Central memory CD8-positive, alpha-beta T cell (primary cell): ENCODE data around the gene MSMB.
A peak's percentile ranks its signal among the peaks of the same experiment; 100 is the strongest.

Experiments
- ATAC-seq: fragments of 150-1000 bp; cut with Tn5 transposase; replicated peaks from 2 replicates; pipeline ENCODE4 v1.10.0; 2022; ENCODE audit warnings: mild to moderate bottlenecking, moderate FRiP score, moderate number of reproducible peaks; ENCODE audit not compliant: poor library complexity, severe bottlenecking; ENCODE audit errors: extremely low read depth
- DNase-seq, 2 donors: peaks; one replicate each; pipeline ENCODE4 v3.0.0; 2021; ENCODE audit warnings: low spot score in 2 of 2
- H3K27ac Mint-ChIP-seq: one replicate; pipeline ENCODE4 v1.8.0; 2022; ENCODE audit warnings: low read depth, mild to moderate bottlenecking, moderate library complexity, mixed read lengths
- H3K27me3 Mint-ChIP-seq: one replicate; pipeline ENCODE4 v1.8.0; 2022; ENCODE audit warnings: mixed read lengths
- H3K36me3 Mint-ChIP-seq: one replicate; pipeline ENCODE4 v1.8.0; 2022; ENCODE audit warnings: mild to moderate bottlenecking, moderate library complexity, mixed read lengths; ENCODE audit not compliant: insufficient read depth
- H3K4me1 Mint-ChIP-seq: one replicate; pipeline ENCODE4 v1.8.0; 2022; ENCODE audit warnings: mixed read lengths
- H3K4me3 Mint-ChIP-seq: one replicate; pipeline ENCODE4 v1.8.0; 2022; ENCODE audit warnings: mild to moderate bottlenecking, moderate library complexity, mixed read lengths
- H3K9me3 Mint-ChIP-seq: one replicate; pipeline ENCODE4 v1.8.0; 2022; ENCODE audit warnings: mixed read lengths

MSMB gene

DNA sequence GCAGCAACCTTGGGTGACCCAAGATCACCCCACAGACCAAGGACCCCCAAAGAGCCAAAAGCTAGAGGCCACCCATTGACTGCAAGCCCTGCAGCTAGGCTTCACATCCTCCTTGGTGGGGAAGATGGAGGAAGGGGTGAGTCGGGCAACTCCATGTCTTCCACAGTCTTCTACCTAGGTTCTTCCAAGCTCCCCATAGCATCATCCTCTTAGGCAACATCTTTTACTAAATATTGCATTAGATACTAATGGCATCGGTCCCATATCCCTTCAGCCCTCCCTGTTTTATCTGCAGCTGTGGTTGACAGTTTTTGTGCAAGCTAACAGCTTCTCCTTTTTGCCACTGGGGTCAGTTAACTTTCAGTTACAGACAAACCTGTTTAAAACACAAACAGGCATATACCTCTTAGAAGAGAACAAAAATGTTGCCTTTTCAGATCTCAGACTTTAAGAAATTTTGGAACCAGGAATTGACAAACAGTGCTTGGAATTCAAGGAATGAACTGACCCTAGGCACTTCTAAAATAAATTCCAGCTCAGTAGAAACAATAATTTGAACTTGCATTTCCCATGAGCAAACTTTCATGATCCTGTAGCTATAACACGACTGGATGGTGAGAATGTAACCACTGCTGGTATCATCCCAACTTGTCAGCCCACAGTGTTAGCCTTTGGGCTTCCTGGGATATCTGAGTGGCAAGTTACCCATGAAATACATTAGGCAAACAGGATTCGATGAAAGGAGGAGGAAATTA is 33.9 kb upstream of the MSMB start:
- Mint-ChIP-seq H3K4me3 (no peak overlapping the region), H3K27ac (no peak overlapping the region), H3K4me1 (peaks cover 26% of the 10 kb centered on the region)

DNA sequence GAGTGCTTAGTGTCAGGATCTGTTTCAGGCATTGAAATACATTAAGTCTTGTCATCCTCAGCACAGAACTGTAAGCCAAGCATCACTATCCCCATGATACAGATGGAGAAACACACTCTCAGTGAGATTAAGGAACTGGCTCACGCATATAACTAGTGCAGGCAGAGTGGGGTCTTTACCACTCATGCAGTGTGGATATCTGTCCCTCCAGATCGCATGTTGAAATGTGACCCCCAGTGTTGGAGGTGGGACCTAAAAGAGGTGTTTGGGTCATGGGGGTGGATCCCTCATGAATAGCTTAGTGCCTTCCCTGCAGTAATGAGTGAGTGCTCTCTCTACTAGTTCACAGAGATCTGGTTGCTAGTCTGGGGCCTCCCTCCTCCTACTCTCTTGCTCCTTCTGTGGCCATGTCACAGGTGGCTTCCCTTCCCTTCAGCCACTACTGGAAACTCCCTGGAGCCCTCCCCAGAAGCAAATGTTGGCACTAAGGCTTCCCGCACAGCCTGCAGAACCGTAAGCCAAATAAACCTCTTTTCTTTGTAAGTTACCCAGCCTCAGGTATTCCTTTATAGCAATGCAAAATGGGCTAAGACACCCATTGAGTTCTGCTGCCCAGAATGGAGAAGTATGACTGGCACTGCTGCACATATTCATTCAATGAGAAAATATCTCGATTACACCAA is 31.8 kb upstream of the MSMB start:
- ATAC-seq (no peak), DNase-seq (no peak)
- Mint-ChIP-seq H3K27ac (peak overlapping the region; percentile 17), H3K4me1 (peaks cover 32% of the 10 kb centered on the region), H3K36me3 (no peaks in the 10 kb centered on the region), H3K9me3 (no peaks in the 10 kb centered on the region), H3K4me3 (no peak overlapping the region), H3K27me3 (no peaks in the 10 kb centered on the region)

More for the DNA sequence above, 33.9 kb upstream of the MSMB start:
- no peaks in the 10 kb centered on the region for H3K27me3 Mint-ChIP-seq
- DNase-seq, result no peak
- H3K9me3 Mint-ChIP-seq, result no peaks in the 10 kb centered on the region
- H3K36me3 Mint-ChIP-seq, result no peaks in the 10 kb centered on the region
- no peak for ATAC-seq

- no peaks in the 10 kb centered on the region for H3K36me3 Mint-ChIP-seq
- no peak overlapping the region for H3K4me3 Mint-ChIP-seq
- peaks cover 32% of the 10 kb centered on the region for H3K4me1 Mint-ChIP-seq
- no peaks in the 10 kb centered on the region for H3K27me3 Mint-ChIP-seq
- no peak overlapping the region for H3K27ac Mint-ChIP-seq
- no peak for DNase-seq
- H3K9me3 Mint-ChIP-seq, result no peaks in the 10 kb centered on the region
- no peak for ATAC-seq
Observed at GRCh38 chr10:46077141-46077554, 31.1 kb upstream of the MSMB start.

DNA sequence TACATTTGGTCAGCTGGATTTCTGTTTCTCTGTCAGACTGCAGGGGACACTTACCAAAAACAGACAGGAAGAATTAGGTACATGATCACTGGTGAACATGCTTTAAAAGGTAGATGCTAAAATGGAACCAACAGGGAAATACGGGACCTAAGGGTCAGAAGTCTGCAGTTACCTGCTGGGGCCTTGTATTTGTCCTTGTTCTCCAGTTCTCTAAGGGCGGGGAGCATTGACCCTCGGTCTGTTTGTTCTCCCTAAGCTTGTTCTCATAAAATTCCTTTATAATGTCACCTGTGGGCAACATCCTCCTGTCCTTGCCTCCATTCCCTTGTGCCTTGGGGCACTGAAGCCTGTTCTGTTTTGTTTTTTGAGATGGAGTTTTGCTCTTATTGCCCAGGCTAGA is 29.8 kb upstream of the MSMB start:
- ATAC-seq (no peak), DNase-seq (no peak)
- Mint-ChIP-seq H3K27ac (no peak overlapping the region), H3K4me1 (peaks cover 30% of the 10 kb centered on the region), H3K27me3 (no peaks in the 10 kb centered on the region), H3K4me3 (no peak overlapping the region), H3K36me3 (no peaks in the 10 kb centered on the region), H3K9me3 (no peaks in the 10 kb centered on the region)

GRCh38 chr10:46074196-46074946 is 28.3 kb upstream of the MSMB start:
- Mint-ChIP-seq H3K27ac (no peak overlapping the region), H3K9me3 (no peaks in the 10 kb centered on the region), H3K36me3 (no peaks in the 10 kb centered on the region), H3K4me3 (no peak overlapping the region), H3K4me1 (peaks cover 17% of the 10 kb centered on the region), H3K27me3 (no peaks in the 10 kb centered on the region)
- DNase-seq (no peak), ATAC-seq (no peak)

DNA sequence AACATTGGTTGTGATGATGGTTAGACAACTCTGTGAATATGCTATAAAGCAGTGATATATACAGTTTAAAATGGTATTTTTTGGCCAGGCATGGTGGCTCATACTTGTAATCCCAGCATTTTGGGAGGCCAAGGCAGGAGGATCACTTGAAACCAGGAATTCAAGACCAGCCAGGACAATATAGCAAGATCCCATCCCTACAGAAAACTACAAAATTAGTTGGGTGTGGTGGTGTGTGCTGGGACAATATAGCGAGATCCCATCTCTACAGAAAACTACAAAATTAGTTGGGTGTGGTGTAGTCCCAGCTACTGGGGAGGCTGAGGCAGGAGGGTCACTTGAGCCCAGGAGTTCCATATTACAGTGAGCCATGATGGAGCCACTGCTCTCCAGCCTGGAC is 27.5 kb upstream of the MSMB start:
- Mint-ChIP-seq H3K4me1 (peaks cover 17% of the 10 kb centered on the region), H3K4me3 (no peak overlapping the region), H3K27me3 (no peaks in the 10 kb centered on the region), H3K36me3 (no peaks in the 10 kb centered on the region), H3K9me3 (no peaks in the 10 kb centered on the region), H3K27ac (no peak overlapping the region)
- no peak for ATAC-seq
- DNase-seq, result no peak

DNA sequence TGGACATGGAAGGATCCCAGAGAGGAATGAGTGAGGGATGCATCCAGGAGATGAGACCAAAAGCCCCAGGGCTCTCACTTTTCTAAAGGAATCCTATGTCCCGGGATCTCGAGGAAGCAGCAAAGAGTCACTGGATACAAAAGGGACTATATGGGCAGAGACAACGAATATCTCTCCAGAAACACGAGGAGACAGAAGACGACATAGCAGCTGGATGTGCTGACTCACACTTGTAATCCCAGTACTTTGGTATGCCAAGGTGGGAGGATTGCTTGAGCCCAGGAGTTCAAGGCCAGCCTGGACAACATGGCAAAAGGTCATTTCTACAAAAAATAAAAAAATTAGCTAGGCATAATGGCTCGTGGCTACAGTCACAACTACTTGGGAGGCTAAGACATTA is 24.7 kb upstream of the MSMB start:
- no peak overlapping the region for H3K27ac Mint-ChIP-seq
- H3K27me3 Mint-ChIP-seq, result no peaks in the 10 kb centered on the region
- ATAC-seq, result no peak
- no peaks in the 10 kb centered on the region for H3K36me3 Mint-ChIP-seq
- peaks cover 6% of the 10 kb centered on the region for H3K4me1 Mint-ChIP-seq
- DNase-seq, result no peak
- H3K4me3 Mint-ChIP-seq, result no peak overlapping the region
- no peaks in the 10 kb centered on the region for H3K9me3 Mint-ChIP-seq

GRCh38 chr10:46069771-46070463 is 23.8 kb upstream of the MSMB start:
- Mint-ChIP-seq H3K4me3 (no peak overlapping the region), H3K36me3 (no peaks in the 10 kb centered on the region), H3K27ac (no peak overlapping the region), H3K4me1 (peaks cover 6% of the 10 kb centered on the region), H3K27me3 (no peaks in the 10 kb centered on the region), H3K9me3 (no peaks in the 10 kb centered on the region)
- no peak for DNase-seq
- ATAC-seq, result no peak

- no peaks in the 10 kb centered on the region for H3K4me1 Mint-ChIP-seq
- no peaks in the 10 kb centered on the region for H3K9me3 Mint-ChIP-seq
- ATAC-seq, result no peak
- no peaks in the 10 kb centered on the region for H3K36me3 Mint-ChIP-seq
- H3K27ac Mint-ChIP-seq, result no peak overlapping the region
- DNase-seq, result no peak
- no peaks in the 10 kb centered on the region for H3K27me3 Mint-ChIP-seq
- H3K4me3 Mint-ChIP-seq, result no peak overlapping the region
Observed at GRCh38 chr10:46068905-46069304, 22.8 kb upstream of the MSMB start.

GRCh38 chr10:46068117-46068516 is 22.0 kb upstream of the MSMB start:
- H3K36me3 Mint-ChIP-seq, result no peaks in the 10 kb centered on the region
- ATAC-seq, result no peak

GRCh38 chr10:46064269-46064817 is 18.3 kb upstream of the MSMB start:
- no peaks in the 10 kb centered on the region for H3K4me1 Mint-ChIP-seq
- no peaks in the 10 kb centered on the region for H3K9me3 Mint-ChIP-seq

More at GRCh38 chr10:46068117-46068516, 22.0 kb upstream of the MSMB start:
- Mint-ChIP-seq H3K27me3 (no peaks in the 10 kb centered on the region), H3K27ac (no peak overlapping the region), H3K9me3 (no peaks in the 10 kb centered on the region), H3K4me1 (no peaks in the 10 kb centered on the region), H3K4me3 (no peak overlapping the region)
- DNase-seq, result no peak

GRCh38 chr10:46062723-46063428 is 16.8 kb upstream of the MSMB start:
- H3K9me3 Mint-ChIP-seq, result no peaks in the 10 kb centered on the region
- no peak for ATAC-seq
- no peak for DNase-seq
- H3K27ac Mint-ChIP-seq, result no peak overlapping the region
- no peaks in the 10 kb centered on the region for H3K4me1 Mint-ChIP-seq
- peaks cover 2% of the 10 kb centered on the region for H3K36me3 Mint-ChIP-seq
- H3K4me3 Mint-ChIP-seq, result no peak overlapping the region
- peaks cover 11% of the 10 kb centered on the region for H3K27me3 Mint-ChIP-seq

More at GRCh38 chr10:46064269-46064817, 18.3 kb upstream of the MSMB start:
- ATAC-seq, result no peak
- Mint-ChIP-seq H3K36me3 (no peaks in the 10 kb centered on the region), H3K27ac (no peak overlapping the region), H3K4me3 (no peak overlapping the region), H3K27me3 (peaks cover 11% of the 10 kb centered on the region)
- DNase-seq, result no peak
